Ectodermal cell (in vitro differentiated cells): ENCODE measurements around the gene ARSD.
"Not testable (repeated sequence)": the region's sequence is repeated elsewhere in the genome, so short reads cannot be mapped to it uniquely, and the experiment has no call there.

Experiments
- H3K27ac ChIP-seq: 2 replicates; pipeline ENCODE4 v1.7.0; 2013; ENCODE audit warnings: mild to moderate bottlenecking, low read depth, low read length; ENCODE audit not compliant: insufficient read depth, poor library complexity, severe bottlenecking
- H3K27me3 ChIP-seq: 2 replicates; pipeline ENCODE4 v1.7.0; 2013; ENCODE audit warnings: mild to moderate bottlenecking, low read length; ENCODE audit not compliant: insufficient read depth, control insufficient read depth, poor library complexity, severe bottlenecking
- H3K36me3 ChIP-seq: one replicate; pipeline ENCODE4 v1.7.0; 2013; ENCODE audit warnings: low read length; ENCODE audit not compliant: control insufficient read depth, insufficient read depth
- H3K4me1 ChIP-seq: one replicate; pipeline ENCODE4 v1.7.0; 2013; ENCODE audit warnings: low read length; ENCODE audit not compliant: control insufficient read depth, insufficient read depth
- H3K4me3 ChIP-seq: 2 replicates; pipeline ENCODE4 v1.7.0; 2013; ENCODE audit warnings: low read depth, low read length, control low read depth; ENCODE audit not compliant: insufficient read depth
- H3K9me3 ChIP-seq: 2 replicates; pipeline ENCODE4 v1.7.0; 2013; ENCODE audit warnings: mild to moderate bottlenecking, low read length, moderate library complexity; ENCODE audit not compliant: control insufficient read depth
- WGBS, 2 experiments: methylation state at CpG; one replicate each; pipeline ENCODE4 v1.1.7; 2013; ENCODE audit warnings: missing lambda C conversion rate in 2 of 2; 5-methylcytosine and 5-hydroxymethylcytosine counted together

The ARSD gene

GRCh38 chrX:2913118-2913517, 16.0 kb downstream of the ARSD start:
- Histone ChIP-seq H3K27me3 (no peaks in the 10 kb centered on the region), H3K4me1 (no peaks in the 10 kb centered on the region), H3K36me3 (no peaks in the 10 kb centered on the region), H3K9me3 (no peaks in the 10 kb centered on the region), H3K27ac (no peak overlapping the region), H3K4me3 (no peak overlapping the region)
- WGBS, 2 experiments = 21 to 31% methylated on average over 3 of the region's 3 CpGs

- Histone ChIP-seq H3K4me1 (no peaks in the 10 kb centered on the region), H3K9me3 (no peaks in the 10 kb centered on the region), H3K4me3 (no peak overlapping the region), H3K27ac (no peak overlapping the region), H3K36me3 (no peaks in the 10 kb centered on the region), H3K27me3 (no peaks in the 10 kb centered on the region)
- WGBS, 2 experiments = 83 to 100% methylated on average over 1 of the region's 3 CpGs
These were observed 19.0 kb downstream of the ARSD start for GRCh38 chrX:2910109-2910508.

GRCh38 chrX:2908125-2908685, 20.9 kb downstream of the ARSD start:
- WGBS, 2 experiments = 95 to 98% methylated on average over 2 of the region's 2 CpGs
- Histone ChIP-seq H3K27ac (no peak overlapping the region), H3K9me3 (no peaks in the 10 kb centered on the region), H3K4me3 (no peak overlapping the region), H3K27me3 (no peaks in the 10 kb centered on the region), H3K4me1 (no peaks in the 10 kb centered on the region), H3K36me3 (no peaks in the 10 kb centered on the region)

- no peaks in the 10 kb centered on the region for H3K4me1 ChIP-seq
- no peaks in the 10 kb centered on the region for H3K9me3 ChIP-seq
- H3K36me3 ChIP-seq = no peaks in the 10 kb centered on the region
- H3K4me3 ChIP-seq = no peak overlapping the region
- WGBS, 2 experiments = 95% methylated on average over 27 of the region's 27 CpGs
- H3K27me3 ChIP-seq = no peaks in the 10 kb centered on the region
- H3K27ac ChIP-seq = no peak overlapping the region
These were observed 21.8 kb downstream of the ARSD start for GRCh38 chrX:2907295-2907694.

- Histone ChIP-seq H3K4me1 (no peaks in the 10 kb centered on the region), H3K27me3 (no peaks in the 10 kb centered on the region), H3K4me3 (no peak overlapping the region), H3K9me3 (no peaks in the 10 kb centered on the region), H3K36me3 (no peaks in the 10 kb centered on the region), H3K27ac (no peak overlapping the region)
- 94 to 95% methylated on average over 2 of the region's 2 CpGs for WGBS, 2 experiments
These were observed 25.8 kb downstream of the ARSD start for GRCh38 chrX:2903366-2903765.

GRCh38 chrX:2902841-2903240, 26.3 kb downstream of the ARSD start:
- Histone ChIP-seq H3K27ac (no peak overlapping the region), H3K9me3 (no peaks in the 10 kb centered on the region), H3K4me1 (peaks cover under 1% of the 10 kb centered on the region), H3K4me3 (no peak overlapping the region), H3K36me3 (no peaks in the 10 kb centered on the region), H3K27me3 (no peaks in the 10 kb centered on the region)
- 80 to 100% methylated on average over 1 of the region's 1 CpG for WGBS, 2 experiments

- no peaks in the 10 kb centered on the region for H3K36me3 ChIP-seq
- no peaks in the 10 kb centered on the region for H3K9me3 ChIP-seq
- no peak overlapping the region for H3K4me3 ChIP-seq
- H3K27ac ChIP-seq = no peak overlapping the region
- no peaks in the 10 kb centered on the region for H3K27me3 ChIP-seq
- peaks cover 3% of the 10 kb centered on the region for H3K4me1 ChIP-seq
- 93 to 96% methylated on average over 9 of the region's 9 CpGs for WGBS, 2 experiments
These were observed 27.6 kb downstream of the ARSD start for GRCh38 chrX:2901367-2902036.

- 86 to 93% methylated on average over 12 of the region's 13 CpGs for WGBS, 2 experiments
- H3K4me3 ChIP-seq = no peak overlapping the region
- no peaks in the 10 kb centered on the region for H3K9me3 ChIP-seq
- no peaks in the 10 kb centered on the region for H3K36me3 ChIP-seq
- H3K27me3 ChIP-seq = no peaks in the 10 kb centered on the region
- peaks cover 3% of the 10 kb centered on the region for H3K4me1 ChIP-seq
- H3K27ac ChIP-seq = no peak overlapping the region
These were observed 30.2 kb downstream of the ARSD start for GRCh38 chrX:2898846-2899512.

GRCh38 chrX:2897690-2898623, 31.2 kb downstream of the ARSD start:
- WGBS, 2 experiments = 59 to 61% methylated on average over 21 to 22 of the region's 22 CpGs
- not testable (repeated sequence) for H3K36me3 ChIP-seq, H3K4me1 ChIP-seq, H3K9me3 ChIP-seq, H3K27ac ChIP-seq, H3K27me3 ChIP-seq, H3K4me3 ChIP-seq

GRCh38 chrX:2897311-2897689, 31.8 kb downstream of the ARSD start:
- no peaks in the 10 kb centered on the region for H3K36me3 ChIP-seq
- H3K27ac ChIP-seq = no peak overlapping the region
- no peak overlapping the region for H3K4me3 ChIP-seq
- no peaks in the 10 kb centered on the region for H3K9me3 ChIP-seq
- H3K4me1 ChIP-seq = peaks cover 3% of the 10 kb centered on the region
- no peaks in the 10 kb centered on the region for H3K27me3 ChIP-seq
- 85 to 90% methylated on average over 12 of the region's 12 CpGs for WGBS, 2 experiments
